Muscle of leg (tissue), 11 donors: ENCODE results near the gene TTYH3. TPM values are rescaled to one million over a fixed set of nuclear protein-coding genes. Genes with fewer than 3 reads are reported as not detected.

Source experiments
- DNase-seq: peaks from one replicate; pipeline ENCODE4 v3.0.0; 2013
- H3K27ac ChIP-seq: one replicate; pipeline ENCODE4 v1.5.1; 2013; ENCODE audit warnings: mild to moderate bottlenecking, low read length, control low read depth
- H3K27me3 ChIP-seq: one replicate; pipeline ENCODE4 v1.6.1; 2013; ENCODE audit warnings: low read length; ENCODE audit not compliant: control insufficient read depth, insufficient read depth
- H3K36me3 ChIP-seq: one replicate; pipeline ENCODE4 v1.6.1; 2013; ENCODE audit warnings: low read length; ENCODE audit not compliant: control insufficient read depth, insufficient read depth
- H3K4me1 ChIP-seq: one replicate; pipeline ENCODE4 v1.6.1; 2013; ENCODE audit warnings: low read length; ENCODE audit not compliant: control insufficient read depth, insufficient read depth
- H3K4me3 ChIP-seq: one replicate; pipeline ENCODE4 v1.5.1; 2013; ENCODE audit warnings: low read length, control low read depth
- H3K9me3 ChIP-seq: replicated peaks from 2 replicates; pipeline ENCODE4 v1.6.1; 2013; ENCODE audit warnings: low read depth, low read length; ENCODE audit not compliant: control insufficient read depth
- WGBS: methylation state at CpG from one replicate; pipeline ENCODE4 v1.1.5; 2013; ENCODE audit warnings: missing lambda C conversion rate; ENCODE audit not compliant: insufficient coverage; 5-methylcytosine and 5-hydroxymethylcytosine counted together
- polyA plus RNA-seq, 8 donors: library from polyadenylated mRNA; unstranded; fragments of 120-200 nt; gene quantifications; one replicate each; pipeline versions ENCODE4 v1.2.1 to v1.2.3, GENCODE V29; 2013; ENCODE audit warnings: inconsistent platforms in 1 of 8, low replicate concordance in 1 of 8; ENCODE audit not compliant: insufficient read length in 8 of 8, insufficient read depth in 1 of 8
- total RNA-seq: library from RNA; stranded (reverse); fragments of 120-200 nt; gene quantifications from one replicate; pipeline ENCODE4 v1.2.4, GENCODE V29; 2013

TTYH3 gene
- total and polyA plus RNA-seq, 9 donors, result 21.1 to 136 (median 101) TPM

- WGBS, result 83% methylated on average over 29 of the region's 33 CpGs
- DNase-seq, result no peak
- Histone ChIP-seq H3K4me1 (peaks cover 28% of the 10 kb centered on the region), H3K27ac (no peak overlapping the region), H3K9me3 (no peaks in the 10 kb centered on the region), H3K27me3 (no peaks in the 10 kb centered on the region), H3K4me3 (no peak overlapping the region), H3K36me3 (peaks cover 75% of the 10 kb centered on the region)
Measured at GRCh38 chr7:2657920-2658671, 26.3 kb downstream of the TTYH3 start.

GRCh38 chr7:2658941-2659340 lies 27.2 kb downstream of the TTYH3 start:
- Histone ChIP-seq H3K27ac (no peak overlapping the region), H3K4me1 (peaks cover 36% of the 10 kb centered on the region), H3K27me3 (no peaks in the 10 kb centered on the region), H3K36me3 (peaks cover 73% of the 10 kb centered on the region), H3K4me3 (no peak overlapping the region), H3K9me3 (no peaks in the 10 kb centered on the region)
- 94% methylated on average over 7 of the region's 15 CpGs for WGBS
- no peak for DNase-seq

GRCh38 chr7:2659556-2660358 lies 28.0 kb downstream of the TTYH3 start:
- no peaks in the 10 kb centered on the region for H3K9me3 ChIP-seq
- no peak overlapping the region for H3K27ac ChIP-seq
- no peaks in the 10 kb centered on the region for H3K27me3 ChIP-seq
- H3K36me3 ChIP-seq, result peaks cover 67% of the 10 kb centered on the region
- H3K4me1 ChIP-seq, result peaks cover 39% of the 10 kb centered on the region
- no peak overlapping the region for H3K4me3 ChIP-seq
- 82% methylated on average over 32 of the region's 36 CpGs for WGBS
- no peak for DNase-seq

DNA sequence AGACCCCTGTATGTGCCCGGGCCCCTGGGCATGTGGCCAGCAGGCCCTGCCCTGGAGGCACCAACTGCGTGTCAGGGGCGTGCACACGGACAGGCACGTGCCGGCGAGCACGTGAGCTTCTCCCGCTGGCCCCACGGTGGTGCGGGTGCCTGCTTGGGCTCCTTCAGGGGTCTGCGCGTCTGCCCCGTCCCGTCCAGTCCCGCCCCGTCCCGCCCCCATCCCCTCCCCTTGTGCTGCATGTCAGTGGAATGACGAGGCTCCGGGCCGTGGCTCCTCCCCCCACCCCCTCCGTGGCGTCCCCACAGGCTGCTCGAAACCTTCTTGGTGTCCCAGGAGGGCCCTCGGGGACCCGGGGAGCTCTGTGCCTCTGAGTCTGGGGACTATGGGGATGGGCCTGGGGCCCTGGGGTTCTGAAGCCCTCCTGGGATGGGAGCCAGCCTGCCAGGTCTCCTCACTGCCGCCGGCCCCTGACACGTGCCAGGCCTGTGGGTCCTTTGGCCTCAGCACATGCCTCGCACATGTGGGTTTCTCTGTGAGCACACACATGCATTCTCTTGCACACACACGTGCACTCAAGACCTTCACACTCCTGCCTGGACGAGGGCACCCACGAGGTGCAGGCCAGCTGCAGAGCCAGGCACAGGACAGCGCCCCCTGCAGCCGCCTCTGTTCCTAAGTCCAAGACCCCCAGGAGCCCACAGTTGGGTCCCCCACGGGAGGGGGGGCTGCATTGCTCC lies 28.7 kb downstream of the TTYH3 start:
- no peak for DNase-seq
- no peak overlapping the region for H3K4me3 ChIP-seq
- no peak overlapping the region for H3K27ac ChIP-seq
- 79% methylated on average over 23 of the region's 36 CpGs for WGBS
- peaks cover 62% of the 10 kb centered on the region for H3K36me3 ChIP-seq
- peaks cover 40% of the 10 kb centered on the region for H3K4me1 ChIP-seq
- peaks cover 3% of the 10 kb centered on the region for H3K27me3 ChIP-seq
- no peaks in the 10 kb centered on the region for H3K9me3 ChIP-seq

DNA sequence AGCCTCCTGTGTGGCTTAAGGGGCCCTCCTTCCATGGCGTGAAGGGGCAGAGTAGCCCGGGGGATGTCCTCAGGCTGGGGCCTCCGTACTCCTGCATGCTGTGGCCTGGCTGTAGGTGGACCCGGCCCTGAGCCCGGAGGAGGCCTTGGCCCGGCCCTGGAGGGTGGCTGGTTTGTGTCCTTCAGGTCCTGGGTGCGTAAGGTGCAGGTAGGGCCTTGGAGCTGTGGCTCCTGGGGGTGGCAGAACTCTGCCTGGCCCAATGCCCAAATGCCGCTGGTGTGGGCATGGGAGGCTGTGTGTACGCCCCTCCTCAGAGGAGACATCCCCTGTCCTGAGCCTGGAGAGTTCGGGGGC lies 29.3 kb downstream of the TTYH3 start:
- DNase-seq, result no peak
- Histone ChIP-seq H3K4me1 (peaks cover 43% of the 10 kb centered on the region), H3K4me3 (no peak overlapping the region), H3K9me3 (no peaks in the 10 kb centered on the region), H3K27ac (no peak overlapping the region), H3K27me3 (peaks cover 7% of the 10 kb centered on the region), H3K36me3 (peaks cover 58% of the 10 kb centered on the region)
- 75% methylated on average over 8 of the region's 10 CpGs for WGBS

DNA sequence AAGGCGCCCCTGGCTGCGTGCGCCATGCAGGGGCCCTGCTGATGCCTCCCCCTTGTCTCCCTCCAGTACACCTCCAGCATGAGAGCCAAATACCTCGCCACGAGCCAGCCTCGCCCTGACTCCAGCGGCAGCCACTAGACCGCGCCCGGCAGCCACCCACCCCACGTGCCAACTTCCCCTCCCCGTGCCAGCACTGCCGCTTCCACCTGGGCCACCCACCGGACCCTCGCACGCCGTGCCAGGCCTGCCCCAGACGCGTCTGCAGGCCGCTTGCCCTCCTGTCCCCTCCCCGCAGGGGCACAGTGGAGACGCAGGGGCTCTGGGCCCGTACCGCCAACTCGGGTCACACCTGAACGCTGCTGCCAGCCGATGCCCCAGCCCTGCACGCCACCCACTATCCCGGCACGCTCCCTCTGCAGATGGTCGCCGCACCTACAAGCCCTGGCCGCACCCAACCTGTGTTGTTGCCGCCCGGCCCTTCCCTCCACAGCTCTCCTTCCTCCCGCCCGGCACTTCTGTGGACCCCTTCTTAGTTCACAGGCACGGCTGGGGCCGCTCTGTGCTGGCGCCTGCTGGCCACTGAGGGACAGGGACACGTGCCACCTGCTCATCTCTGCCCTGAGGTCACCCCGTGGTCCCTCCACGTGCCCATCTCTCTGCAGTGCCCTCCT lies 30.0 kb downstream of the TTYH3 start:
- no peak overlapping the region for H3K4me3 ChIP-seq
- H3K27ac ChIP-seq, result no peak overlapping the region
- H3K9me3 ChIP-seq, result no peaks in the 10 kb centered on the region
- peaks cover 45% of the 10 kb centered on the region for H3K4me1 ChIP-seq
- 80% methylated on average over 40 of the region's 43 CpGs for WGBS
- H3K27me3 ChIP-seq, result peaks cover 10% of the 10 kb centered on the region
- peaks cover 51% of the 10 kb centered on the region for H3K36me3 ChIP-seq
- DNase-seq, result no peak

- peaks cover 43% of the 10 kb centered on the region for H3K36me3 ChIP-seq
- H3K9me3 ChIP-seq, result no peaks in the 10 kb centered on the region
- H3K4me3 ChIP-seq, result no peak overlapping the region
- DNase-seq, result no peak
- H3K27me3 ChIP-seq, result peaks cover 16% of the 10 kb centered on the region
- H3K27ac ChIP-seq, result peak overlapping the region; percentile 69
- H3K4me1 ChIP-seq, result peaks cover 45% of the 10 kb centered on the region
- WGBS, result 50% methylated on average over 30 of the region's 33 CpGs
Measured at GRCh38 chr7:2662273-2663120, 30.7 kb downstream of the TTYH3 start.

GRCh38 chr7:2663121-2663886 lies 31.5 kb downstream of the TTYH3 start:
- Histone ChIP-seq H3K9me3 (no peaks in the 10 kb centered on the region), H3K27me3 (peaks cover 18% of the 10 kb centered on the region), H3K27ac (peak overlapping the region; percentile 69), H3K4me1 (peaks cover 45% of the 10 kb centered on the region), H3K4me3 (no peak overlapping the region), H3K36me3 (peaks cover 35% of the 10 kb centered on the region)
- WGBS, result 39% methylated on average over 21 of the region's 30 CpGs
- DNase-seq, result peak; percentile 75

- Histone ChIP-seq H3K4me3 (no peak overlapping the region), H3K9me3 (no peaks in the 10 kb centered on the region), H3K27me3 (peaks cover 18% of the 10 kb centered on the region), H3K4me1 (peaks cover 45% of the 10 kb centered on the region), H3K36me3 (peaks cover 29% of the 10 kb centered on the region), H3K27ac (no peak overlapping the region)
- WGBS, result 100% methylated on average over 1 of the region's 4 CpGs
- DNase-seq, result no peak
Measured at GRCh38 chr7:2663960-2664359, 32.2 kb downstream of the TTYH3 start.
